Endothelial cell of umbilical vein (primary cell): Measurements from ENCODE around the gene GRIK1. TPM values are rescaled to one million over a fixed set of nuclear protein-coding genes. Genes with fewer than 3 reads are reported as not detected.

ENCODE experiments used
- BruUV-seq: library from RNA; stranded (reverse); fragments of 400-500 nt; replicated peaks from 2 replicates; lab custom pipeline; 2021; lab: Mats Ljungman, UMichigan
- CTCF ChIA-PET: fragments of 300-600, 350-600 bp; sonication (Branson Sonifier 250); formaldehyde crosslinking; loops from one replicate; lab custom pipeline; 2021; ENCODE audit warnings: antibody characterized with exemption, inconsistent platforms; lab: Charles Lee
- POLR2A ChIA-PET: fragments of 300-600, 350-600 bp; sonication (Branson Sonifier 250); formaldehyde crosslinking; loops from one replicate; lab custom pipeline; 2021; ENCODE audit warnings: antibody characterized with exemption, inconsistent platforms; lab: Charles Lee
- DNase-seq: peaks from one replicate; pipeline ENCODE4 v3.0.0-alpha.2; 2011; ENCODE audit warnings: low read depth, low spot score
- FAIRE-seq: peaks from 2 replicates; lab custom pipeline; 2011; peaks lifted over from hg19 to GRCh38; lab: Jason Lieb, UNC
- H2AFZ ChIP-seq: 2 replicates; pipeline ENCODE4 v1.6.0; 2012; ENCODE audit warnings: low read depth, low read length, control low read depth, inconsistent platforms
- H3K27ac ChIP-seq: 2 replicates; pipeline ENCODE4 v1.5.1; 2011; ENCODE audit warnings: low read depth, mild to moderate bottlenecking, control low read depth, low read length, moderate library complexity; ENCODE audit not compliant: insufficient read depth
- H3K27me3 ChIP-seq, 2 experiments: 2 replicates each; pipeline versions ENCODE4 v1.6.0 to v1.6.1; 2011; ENCODE audit warnings: low read length in 2 of 2, mixed read lengths in 1 of 2; ENCODE audit not compliant: control insufficient read depth in 2 of 2, insufficient read depth in 2 of 2
- H3K36me3 ChIP-seq, 2 experiments: 2 replicates in 1 of 2; 3 replicates in 1 of 2; pipeline ENCODE4 v1.5.1; 2011; ENCODE audit warnings: low read length in 2 of 2, mild to moderate bottlenecking in 1 of 2, moderate library complexity in 1 of 2; ENCODE audit not compliant: control insufficient read depth in 2 of 2, insufficient read depth in 2 of 2; ENCODE audit errors: extremely low read depth in 1 of 2
- H3K4me1 ChIP-seq: 3 replicates; pipeline ENCODE4 v1.5.1; 2011; ENCODE audit warnings: mild to moderate bottlenecking, low read length; ENCODE audit not compliant: control insufficient read depth, insufficient read depth; ENCODE audit errors: extremely low read depth
- H3K4me2 ChIP-seq: 2 replicates; pipeline ENCODE4 v1.6.1; 2011; ENCODE audit warnings: low read length, control low read depth, mixed read lengths; ENCODE audit not compliant: insufficient read depth
- H3K4me3 ChIP-seq, 3 experiments: fragments of 200-600 bp in 1 of 3; sonication (generic), shearing (Covaris generic) in 1 of 3; replicated peaks in 1 of 3; 2 replicates each; pipeline ENCODE4 v1.5.1; 2011 to 2016; ENCODE audit warnings: control low read depth in 3 of 3, low read length in 3 of 3, mild to moderate bottlenecking in 2 of 3, inconsistent platforms in 1 of 3, low read depth in 1 of 3, moderate library complexity in 1 of 3; ENCODE audit not compliant: insufficient read depth in 1 of 3
- H3K79me2 ChIP-seq: 2 replicates; pipeline ENCODE4 v1.6.0; 2012; ENCODE audit warnings: low read length, inconsistent platforms; ENCODE audit not compliant: control insufficient read depth, insufficient read depth
- H3K9ac ChIP-seq: replicated peaks from 2 replicates; pipeline ENCODE3; 2011; ENCODE audit warnings: low read length, control low read depth; ENCODE audit not compliant: insufficient read depth; ENCODE audit errors: extremely low read depth
- H3K9me1 ChIP-seq: replicated peaks from 3 replicates; pipeline ENCODE4 v1.6.0; 2011; ENCODE audit warnings: mild to moderate bottlenecking, low read length; ENCODE audit not compliant: control insufficient read depth, insufficient read depth; ENCODE audit errors: extremely low read depth
- H3K9me3 ChIP-seq: replicated peaks from 2 replicates; pipeline ENCODE4 v1.5.1; 2012; ENCODE audit warnings: low read length, inconsistent platforms; ENCODE audit not compliant: control insufficient read depth, insufficient read depth
- H4K20me1 ChIP-seq: replicated peaks from 2 replicates; pipeline ENCODE3; 2011; ENCODE audit warnings: mild to moderate bottlenecking, low read length; ENCODE audit not compliant: control insufficient read depth, insufficient read depth; ENCODE audit errors: extremely low read depth
- EZH2 ChIP-seq: IDR thresholded peaks from 2 replicates; pipeline ENCODE4 v1.6.1; 2012; ENCODE audit warnings: borderline replicate concordance, low read depth, mild to moderate bottlenecking, moderate library complexity, low read length, inconsistent platforms; ENCODE audit not compliant: severe bottlenecking
- FOS ChIP-seq: IDR thresholded peaks from 2 replicates; pipeline ENCODE4 v1.6.1; 2011; ENCODE audit warnings: mild to moderate bottlenecking, low read length, moderate library complexity, borderline replicate concordance; ENCODE audit not compliant: insufficient read depth
- GATA2 ChIP-seq: IDR thresholded peaks from 2 replicates; pipeline ENCODE4 v1.7.0; 2011; ENCODE audit warnings: low read depth, mild to moderate bottlenecking, moderate library complexity, mixed read lengths, low read length; ENCODE audit not compliant: insufficient read length, insufficient read depth
- JUN ChIP-seq: IDR thresholded peaks from 2 replicates; pipeline ENCODE4 v1.6.1; 2011; ENCODE audit warnings: borderline replicate concordance, low read depth; ENCODE audit not compliant: insufficient read length, insufficient read depth
- MYC ChIP-seq: IDR thresholded peaks from one replicate; pipeline ENCODE4 v1.6.1; 2011; ENCODE audit warnings: mild to moderate bottlenecking, low read depth, low read length
- POLR2A ChIP-seq: IDR thresholded peaks from 2 replicates; pipeline ENCODE4 v1.6.1; 2012; ENCODE audit warnings: low read depth, mild to moderate bottlenecking, control low read depth, low read length
- POLR2AphosphoS5 ChIP-seq: IDR thresholded peaks from 2 replicates; pipeline ENCODE4 v1.6.1; 2012; ENCODE audit warnings: low read depth, mild to moderate bottlenecking, control low read depth, low read length, moderate library complexity; ENCODE audit not compliant: insufficient read depth
- dilution Hi-C: fragments of 300-500 bp; cut with MboI; formaldehyde crosslinking; loops from one replicate; pipeline ENCODE4 v1.15.0; 2019; ENCODE audit warnings: low sequenced_read_pairs; ENCODE audit not compliant: extremely low pct_ligation_motif_present
- intact Hi-C: fragments of 100-400 bp; cut with micrococcal nuclease; formaldehyde crosslinking; loops from one replicate; pipeline ENCODE4 v1.10.0; 2022
- polyA plus RNA-seq, 4 experiments: library from polyadenylated mRNA; depleted of rRNA in 3 of 4; stranded (reverse) in 3 of 4; unstranded in 1 of 4; fragments of >200 nt; gene quantifications; 2 replicates each; pipeline versions ENCODE4 v1.2.1 to v1.2.3, GENCODE V29; 2011 to 2012; ENCODE audit warnings: missing spikeins in 1 of 4
- total RNA-seq: library from RNA; stranded (reverse); gene quantifications from 2 replicates; pipeline ENCODE4 v1.2.3, GENCODE V29; 2021
- TF ChIP-seq, protein P1 (sequence below): IDR thresholded peaks from 2 replicates; pipeline ENCODE4 v1.6.1; 2011; ENCODE audit not compliant: insufficient read depth, insufficient read length
- TF ChIP-seq, protein P2 (sequence below), 2 donors: IDR thresholded peaks; 1 replicate in 1 of 2; 2 replicates in 1 of 2; pipeline ENCODE4 v1.5.1; 2011; ENCODE audit warnings: low read length in 2 of 2, mild to moderate bottlenecking in 2 of 2, moderate library complexity in 2 of 2, control low read depth in 1 of 2, inconsistent platforms in 1 of 2, low read depth in 1 of 2; ENCODE audit not compliant: insufficient read depth in 1 of 2; ENCODE audit errors: extremely low read depth in 1 of 2

GRIK1 gene
- total and polyA plus RNA-seq, 2 donors (not counting 3 experiments of a cell fraction or from before 2014, with no cell fraction given): not detected

DNA sequence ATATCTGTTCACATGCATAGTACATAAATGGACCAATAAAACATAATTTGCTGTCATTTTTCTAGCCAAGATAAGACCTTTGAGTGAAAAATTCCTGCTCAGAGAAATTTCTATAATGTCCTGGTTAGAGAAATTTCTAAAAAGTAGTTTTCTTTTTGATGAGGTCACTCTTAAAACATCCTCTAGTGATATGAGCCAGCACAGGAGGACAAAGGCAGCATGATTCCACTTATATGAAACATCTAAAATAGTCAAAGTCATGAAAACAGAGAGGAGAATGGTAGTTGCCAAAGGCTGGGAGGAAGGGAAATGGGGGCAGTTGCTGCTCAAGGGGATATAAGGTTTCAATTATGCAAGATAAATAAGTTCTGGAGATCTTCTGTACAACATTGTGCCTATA lies 401.7 kb downstream of the GRIK1 start:
- no peak overlapping the region for H3K4me3 ChIP-seq
- ChIA-PET CTCF (no interaction called here), POLR2A (no interaction called here)
- H3K9me3 ChIP-seq: no peaks in the 10 kb centered on the region
- BruUV-seq: no TSS peak
- H3K9ac ChIP-seq: no peak overlapping the region
- no peak overlapping the region for H2AFZ ChIP-seq
- H3K9me1 ChIP-seq: no peaks in the 10 kb centered on the region
- no peaks in the 10 kb centered on the region for H3K4me1 ChIP-seq
- H3K27ac ChIP-seq: no peak overlapping the region
- no peaks in the 10 kb centered on the region for H3K36me3 ChIP-seq
- TF ChIP-seq FOS: no peak
- TF ChIP-seq POLR2AphosphoS5: no peak
- no peak for TF ChIP-seq JUN
- TF ChIP-seq, protein P1, sequence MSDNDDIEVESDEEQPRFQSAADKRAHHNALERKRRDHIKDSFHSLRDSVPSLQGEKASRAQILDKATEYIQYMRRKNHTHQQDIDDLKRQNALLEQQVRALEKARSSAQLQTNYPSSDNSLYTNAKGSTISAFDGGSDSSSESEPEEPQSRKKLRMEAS: no peak
- no peak for TF ChIP-seq GATA2
- TF ChIP-seq EZH2: no peak
- no peak for TF ChIP-seq POLR2A
- H3K27me3 ChIP-seq: no peaks in the 10 kb centered on the region
- FAIRE-seq (no peak), DNase-seq (no peak)
- no peak overlapping the region for H3K4me2 ChIP-seq
- no peaks in the 10 kb centered on the region for H3K79me2 ChIP-seq
- intact Hi-C loops: no loop called here
- dilution Hi-C loops: no loop called here
- no peaks in the 10 kb centered on the region for H4K20me1 ChIP-seq

DNA sequence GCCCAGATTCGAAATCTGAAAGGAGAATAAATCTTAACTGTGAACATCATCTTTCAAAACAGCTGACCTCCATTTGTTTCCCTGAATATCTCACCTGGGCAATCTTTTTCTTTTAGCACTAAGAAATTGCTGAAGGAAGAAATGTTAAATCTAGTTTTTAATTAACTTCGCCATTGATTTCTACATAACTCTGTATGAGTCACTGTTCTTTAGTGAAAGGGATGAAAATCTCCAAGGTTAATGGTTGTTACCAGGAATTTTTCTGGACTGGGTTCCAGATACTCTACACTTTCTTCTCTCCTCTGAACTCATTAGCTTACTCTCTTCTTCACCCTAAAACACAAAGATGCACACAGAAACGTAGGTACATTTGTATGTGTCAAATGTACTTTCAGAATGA lies 405.3 kb downstream of the GRIK1 start:
- H3K27me3 ChIP-seq: no peaks in the 10 kb centered on the region
- POLR2A ChIA-PET: no interaction called here
- FAIRE-seq (no peak), DNase-seq (no peak)
- H2AFZ ChIP-seq: no peak overlapping the region
- H4K20me1 ChIP-seq: no peaks in the 10 kb centered on the region
- H3K9me1 ChIP-seq: no peaks in the 10 kb centered on the region
- no TSS peak for BruUV-seq
- dilution Hi-C loops: no loop called here
- intact Hi-C loops: no loop called here
- no peak overlapping the region for H3K4me3 ChIP-seq
- no peaks in the 10 kb centered on the region for H3K9me3 ChIP-seq
- no peak for TF ChIP-seq FOS
- TF ChIP-seq MYC: no peak
- TF ChIP-seq, protein P1: no peak
- no peak for TF ChIP-seq EZH2
- TF ChIP-seq, protein P2, sequence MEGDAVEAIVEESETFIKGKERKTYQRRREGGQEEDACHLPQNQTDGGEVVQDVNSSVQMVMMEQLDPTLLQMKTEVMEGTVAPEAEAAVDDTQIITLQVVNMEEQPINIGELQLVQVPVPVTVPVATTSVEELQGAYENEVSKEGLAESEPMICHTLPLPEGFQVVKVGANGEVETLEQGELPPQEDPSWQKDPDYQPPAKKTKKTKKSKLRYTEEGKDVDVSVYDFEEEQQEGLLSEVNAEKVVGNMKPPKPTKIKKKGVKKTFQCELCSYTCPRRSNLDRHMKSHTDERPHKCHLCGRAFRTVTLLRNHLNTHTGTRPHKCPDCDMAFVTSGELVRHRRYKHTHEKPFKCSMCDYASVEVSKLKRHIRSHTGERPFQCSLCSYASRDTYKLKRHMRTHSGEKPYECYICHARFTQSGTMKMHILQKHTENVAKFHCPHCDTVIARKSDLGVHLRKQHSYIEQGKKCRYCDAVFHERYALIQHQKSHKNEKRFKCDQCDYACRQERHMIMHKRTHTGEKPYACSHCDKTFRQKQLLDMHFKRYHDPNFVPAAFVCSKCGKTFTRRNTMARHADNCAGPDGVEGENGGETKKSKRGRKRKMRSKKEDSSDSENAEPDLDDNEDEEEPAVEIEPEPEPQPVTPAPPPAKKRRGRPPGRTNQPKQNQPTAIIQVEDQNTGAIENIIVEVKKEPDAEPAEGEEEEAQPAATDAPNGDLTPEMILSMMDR (IDR thresholded peaks at IDR 0.05; ENCODE audit: extremely low read depth in 1 of 2, insufficient read depth in 1 of 2, low read depth in 1 of 2, low read length in 2 of 2): no peak
- no peak for TF ChIP-seq POLR2AphosphoS5
- TF ChIP-seq GATA2: no peak
- no peak for TF ChIP-seq POLR2A
- TF ChIP-seq JUN: no peak
- H3K9ac ChIP-seq: no peak overlapping the region
- H3K79me2 ChIP-seq: no peaks in the 10 kb centered on the region
- no peak overlapping the region for H3K4me2 ChIP-seq
- CTCF ChIA-PET: no interaction called here
- H3K27ac ChIP-seq: no peak overlapping the region
- no peaks in the 10 kb centered on the region for H3K36me3 ChIP-seq
- no peaks in the 10 kb centered on the region for H3K4me1 ChIP-seq
